ENCODE data around the gene RAPGEF4. TPM values are rescaled to one million over a fixed set of nuclear protein-coding genes. Genes with fewer than 3 reads are reported as not detected.

Gene RAPGEF4
- total RNA-seq, 8 experiments from 2014 or later = 0.51 to 19.3 (median 7.4) TPM

GRCh38 chr2:172761306-172761705 lies 25.7 kb downstream of the RAPGEF4 start:
- no peaks in the 10 kb centered on the region for H3K4me1 ChIP-seq (replicated peaks in 1 of 2)
- in situ Hi-C loops (cut with MboI; ENCODE audit: low pct_unique_long_range_greater_than_20kb in 2 of 9, low sequenced_read_pairs in 9 of 9, unreplicated experiment in 9 of 9) = no loop called here
- no peak for ATAC-seq (replicated peaks in 6 of 8)
- WGBS, 10 experiments = 60 to 100% (median 83%) methylated on average over 1 to 4 of the region's 4 CpGs; no CpG with 5 or more reads in 3 of the 10 experiments
- H3K4me3 ChIP-seq = no peak overlapping the region
- H3K27ac ChIP-seq = no peak overlapping the region

DNA sequence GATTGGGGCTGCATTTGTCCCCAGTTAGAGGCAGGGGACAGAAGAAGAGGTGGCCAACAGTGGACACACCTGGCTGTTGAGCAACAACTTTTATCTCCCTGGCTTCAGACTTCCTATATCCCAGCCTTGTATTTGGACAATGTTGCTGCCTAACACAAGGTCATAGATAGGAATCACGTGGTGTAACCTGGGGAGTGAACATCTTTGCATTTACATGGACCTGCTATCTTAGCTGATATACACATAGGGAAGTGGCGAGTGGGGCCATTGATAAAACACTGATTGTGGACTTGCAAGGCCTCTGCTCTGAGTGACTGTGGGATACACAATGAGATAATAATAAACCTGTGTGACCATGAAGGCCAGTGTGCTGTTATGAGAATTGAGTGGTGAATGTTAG lies 26.9 kb downstream of the RAPGEF4 start:
- no peak for ATAC-seq (replicated peaks in 6 of 8)
- Histone ChIP-seq H3K27ac (no peak overlapping the region), H3K4me3 (no peak overlapping the region), H3K4me1 (replicated peaks in 1 of 2) (no peaks in the 10 kb centered on the region)
- 11 to 100% (median 50%) methylated on average over 1 to 2 of the region's 2 CpGs; no CpG with 5 or more reads in 3 of the 10 experiments for WGBS, 10 experiments
- in situ Hi-C loops (cut with MboI; ENCODE audit: low pct_unique_long_range_greater_than_20kb in 2 of 9, low sequenced_read_pairs in 9 of 9, unreplicated experiment in 9 of 9) = no loop called here

DNA sequence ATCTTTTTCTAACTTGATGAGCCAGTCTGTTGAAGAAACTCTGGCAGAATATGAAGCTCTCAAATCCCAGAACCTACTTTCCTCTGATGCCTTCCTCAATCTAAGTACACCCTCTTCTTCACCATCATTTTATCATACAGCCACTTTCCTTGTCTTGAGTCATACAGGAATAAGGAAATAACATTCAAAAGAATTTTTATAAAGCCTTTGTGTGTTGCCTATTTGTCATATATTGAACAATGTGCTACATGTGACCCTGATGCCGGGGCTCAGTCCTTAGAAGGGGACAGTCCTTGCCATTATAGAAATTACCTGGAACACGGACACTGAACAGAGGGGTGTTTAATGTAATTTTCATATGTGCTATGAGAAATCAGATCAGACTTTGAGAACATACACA lies 27.4 kb downstream of the RAPGEF4 start:
- Histone ChIP-seq H3K4me1 (replicated peaks in 1 of 2) (no peaks in the 10 kb centered on the region), H3K27ac (no peak overlapping the region), H3K4me3 (no peak overlapping the region)
- ATAC-seq (replicated peaks in 6 of 8) = no peak
- 38 to 100% (median 84%) methylated on average over 1 to 2 of the region's 2 CpGs; no CpG with 5 or more reads in 2 of the 10 experiments for WGBS, 10 experiments
- in situ Hi-C loops (cut with MboI; ENCODE audit: low pct_unique_long_range_greater_than_20kb in 2 of 9, low sequenced_read_pairs in 9 of 9, unreplicated experiment in 9 of 9) = no loop called here

- in situ Hi-C loops (cut with MboI; ENCODE audit: low pct_unique_long_range_greater_than_20kb in 2 of 9, low sequenced_read_pairs in 9 of 9, unreplicated experiment in 9 of 9) = no loop called here
These were observed 30.0 kb downstream of the RAPGEF4 start for GRCh38 chr2:172765662-172766061.

GRCh38 chr2:172768401-172768800 lies 32.8 kb downstream of the RAPGEF4 start:
- Histone ChIP-seq H3K27ac (no peak overlapping the region), H3K4me1 (replicated peaks in 1 of 2) (no peaks in the 10 kb centered on the region), H3K4me3 (no peak overlapping the region)
- in situ Hi-C loops (cut with MboI; ENCODE audit: low pct_unique_long_range_greater_than_20kb in 2 of 9, low sequenced_read_pairs in 9 of 9, unreplicated experiment in 9 of 9) = no loop called here
- WGBS, 10 experiments = 71 to 100% (median 90%) methylated on average over 2 to 4 of the region's 4 CpGs
- no peak for ATAC-seq (replicated peaks in 6 of 8)

More at GRCh38 chr2:172765662-172766061, 30.0 kb downstream of the RAPGEF4 start:
- no peaks in the 10 kb centered on the region for H3K4me1 ChIP-seq (replicated peaks in 1 of 2)
- no peak overlapping the region for H3K27ac ChIP-seq
- peak in 3 of 8 experiments; percentile 14 to 91 (median 87) for ATAC-seq (replicated peaks in 6 of 8)
- H3K4me3 ChIP-seq = no peak overlapping the region
- WGBS, 10 experiments = 17 to 89% (median 79%) methylated on average over 1 to 4 of the region's 4 CpGs; no CpG with 5 or more reads in 2 of the 10 experiments

DNA sequence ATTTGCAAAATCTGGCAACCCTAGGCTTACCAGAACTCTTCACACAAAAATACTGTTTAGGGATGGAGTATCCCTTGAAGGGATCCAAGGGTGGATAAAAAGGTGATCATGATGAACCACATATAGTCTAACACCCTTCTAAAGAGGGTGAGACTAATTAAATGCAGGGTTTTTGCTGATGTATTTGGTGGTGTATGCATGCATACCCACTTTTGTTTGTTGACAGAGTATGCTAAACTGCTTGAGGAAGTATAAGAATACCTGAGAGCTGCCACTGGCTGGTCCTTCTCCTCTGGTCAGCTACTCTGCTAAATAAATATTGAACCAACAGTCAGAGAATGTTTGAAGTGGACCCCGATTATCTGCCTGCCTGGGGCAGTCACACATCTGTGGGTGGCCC lies 34.2 kb downstream of the RAPGEF4 start:
- 67 to 100% (median 80%) methylated on average over 1 of the region's 1 CpG; no CpG with 5 or more reads in 5 of the 10 experiments for WGBS, 10 experiments
- in situ Hi-C loops (cut with MboI; ENCODE audit: low pct_unique_long_range_greater_than_20kb in 2 of 9, low sequenced_read_pairs in 9 of 9, unreplicated experiment in 9 of 9) = no loop called here
- H3K4me1 ChIP-seq (replicated peaks in 1 of 2) = no peaks in the 10 kb centered on the region
- ATAC-seq (replicated peaks in 6 of 8) = peak in 3 of 8 experiments; percentile 52 to 82 (median 63)
- no peak overlapping the region for H3K27ac ChIP-seq
- H3K4me3 ChIP-seq = no peak overlapping the region

GRCh38 chr2:172770887-172771286 lies 35.2 kb downstream of the RAPGEF4 start:
- Histone ChIP-seq H3K4me1 (replicated peaks in 1 of 2) (no peaks in the 10 kb centered on the region), H3K27ac (no peak overlapping the region), H3K4me3 (no peak overlapping the region)
- in situ Hi-C loops (cut with MboI; ENCODE audit: low pct_unique_long_range_greater_than_20kb in 2 of 9, low sequenced_read_pairs in 9 of 9, unreplicated experiment in 9 of 9) = no loop called here
- no peak for ATAC-seq (replicated peaks in 6 of 8)

GRCh38 chr2:172772633-172773032 lies 37.0 kb downstream of the RAPGEF4 start:
- peak in 3 of 8 experiments; percentile 36 to 69 (median 59) for ATAC-seq (replicated peaks in 6 of 8)
- Histone ChIP-seq H3K4me1 (replicated peaks in 1 of 2) (no peaks in the 10 kb centered on the region), H3K27ac (no peak overlapping the region), H3K4me3 (no peak overlapping the region)
- in situ Hi-C loops (cut with MboI; ENCODE audit: low pct_unique_long_range_greater_than_20kb in 2 of 9, low sequenced_read_pairs in 9 of 9, unreplicated experiment in 9 of 9) = no loop called here
- WGBS, 10 experiments = 20 to 83% (median 71%) methylated on average over 2 to 5 of the region's 5 CpGs; no CpG with 5 or more reads in 2 of the 10 experiments

GRCh38 chr2:172774302-172774701 lies 38.7 kb downstream of the RAPGEF4 start:
- Histone ChIP-seq H3K27ac (no peak overlapping the region), H3K4me1 (replicated peaks in 1 of 2) (no peaks in the 10 kb centered on the region), H3K4me3 (no peak overlapping the region)
- ATAC-seq (replicated peaks in 6 of 8) = no peak
- in situ Hi-C loops (cut with MboI; ENCODE audit: low pct_unique_long_range_greater_than_20kb in 2 of 9, low sequenced_read_pairs in 9 of 9, unreplicated experiment in 9 of 9) = no loop called here

GRCh38 chr2:172775319-172775718 lies 39.7 kb downstream of the RAPGEF4 start:
- no peak for ATAC-seq (replicated peaks in 6 of 8)
- 0 to 100% (median 87%) methylated on average over 1 of the region's 1 CpG; no CpG with 5 or more reads in 2 of the 10 experiments for WGBS, 10 experiments

GRCh38 chr2:172777431-172777830 lies 41.8 kb downstream of the RAPGEF4 start:
- H3K4me1 ChIP-seq (replicated peaks in 1 of 2) = no peaks in the 10 kb centered on the region
- H3K27ac ChIP-seq = no peak overlapping the region
- no peak overlapping the region for H3K4me3 ChIP-seq
- in situ Hi-C loops (cut with MboI; ENCODE audit: low pct_unique_long_range_greater_than_20kb in 2 of 9, low sequenced_read_pairs in 9 of 9, unreplicated experiment in 9 of 9) = no loop called here
- WGBS, 10 experiments = 14 to 100% (median 79%) methylated on average over 1 to 3 of the region's 3 CpGs; no CpG with 5 or more reads in 1 of the 10 experiments
- ATAC-seq (replicated peaks in 6 of 8) = no peak

More at GRCh38 chr2:172775319-172775718, 39.7 kb downstream of the RAPGEF4 start:
- in situ Hi-C loops (cut with MboI; ENCODE audit: low pct_unique_long_range_greater_than_20kb in 2 of 9, low sequenced_read_pairs in 9 of 9, unreplicated experiment in 9 of 9) = no loop called here
- H3K4me3 ChIP-seq = no peak overlapping the region
- no peaks in the 10 kb centered on the region for H3K4me1 ChIP-seq (replicated peaks in 1 of 2)
- H3K27ac ChIP-seq = no peak overlapping the region

DNA sequence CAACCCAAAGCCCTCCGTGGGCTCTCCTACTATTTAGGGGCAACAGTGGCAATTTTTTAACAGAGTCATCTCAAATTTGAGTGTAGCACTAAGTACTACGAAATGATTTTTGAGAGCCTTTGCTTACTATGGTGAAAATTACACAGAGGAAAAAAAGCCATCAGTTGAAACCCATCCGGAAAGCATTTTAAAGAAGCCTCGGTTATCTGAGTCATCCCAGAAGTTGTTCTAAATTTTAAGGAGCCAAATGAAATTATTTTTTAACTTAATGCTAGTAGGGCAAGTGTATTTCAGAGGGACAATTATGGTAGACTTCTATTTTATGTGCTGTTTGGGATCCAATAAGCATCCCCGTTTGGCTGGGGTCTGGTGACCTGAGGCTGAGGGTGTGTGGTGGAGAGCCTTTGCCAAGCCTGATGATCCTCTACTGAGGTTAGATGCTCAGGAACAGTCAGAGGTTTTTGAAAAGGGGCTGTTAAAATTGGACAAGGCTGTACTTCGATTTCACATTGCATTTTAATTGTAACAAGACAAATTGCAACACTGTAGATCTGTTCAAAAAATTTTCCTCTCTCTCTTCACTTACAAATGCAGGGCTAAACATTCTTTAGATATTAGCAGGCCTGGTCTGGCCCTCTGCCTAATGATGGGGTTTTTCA lies 47.0 kb downstream of the RAPGEF4 start:
- WGBS, 10 experiments = 17 to 100% (median 86%) methylated on average over 1 to 6 of the region's 6 CpGs
- H3K27ac ChIP-seq = no peak overlapping the region
- peaks cover 7 to 16% of the 10 kb centered on the region in 2 donors for H3K4me1 ChIP-seq (replicated peaks in 1 of 2)
- no peak overlapping the region for H3K4me3 ChIP-seq
- peak in 1 of 8 experiments; percentile 27 for ATAC-seq (replicated peaks in 6 of 8)
- in situ Hi-C loops (cut with MboI; ENCODE audit: low pct_unique_long_range_greater_than_20kb in 2 of 9, low sequenced_read_pairs in 9 of 9, unreplicated experiment in 9 of 9) = no loop called here

DNA sequence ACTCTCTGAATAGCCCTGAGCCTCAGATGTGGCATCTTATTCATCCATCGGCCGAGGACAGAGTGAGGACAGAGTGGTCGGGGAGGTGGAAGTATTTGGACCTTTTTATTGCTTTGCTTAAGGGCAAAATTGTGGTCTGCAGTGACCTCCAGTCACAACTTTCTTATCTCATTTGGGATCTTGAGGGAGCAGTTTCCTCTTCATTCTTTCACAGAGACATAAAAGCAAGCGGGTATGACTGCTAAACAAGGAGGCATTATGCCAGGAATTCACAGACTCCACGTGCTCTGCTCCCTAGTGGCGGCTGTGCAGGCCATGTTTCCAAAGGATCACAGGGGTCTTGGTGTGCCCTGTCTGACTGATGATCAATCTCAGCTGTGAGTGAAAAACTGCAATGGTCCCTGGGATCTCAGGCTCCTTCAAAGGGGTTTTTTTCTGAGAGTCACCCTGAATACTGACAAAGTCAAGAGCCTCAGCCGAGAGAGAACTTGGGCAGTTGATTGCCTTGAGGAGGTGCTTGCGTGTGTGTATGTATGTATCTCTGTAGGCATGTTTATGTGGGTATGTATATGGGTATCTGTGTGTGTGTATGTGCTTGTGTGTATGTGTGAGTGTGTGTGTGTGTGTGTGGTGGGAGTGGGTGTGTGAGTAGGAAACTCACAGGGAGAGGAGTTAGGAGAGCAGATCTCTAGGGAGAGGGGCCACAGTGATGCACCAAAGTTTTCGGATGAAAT lies 47.7 kb downstream of the RAPGEF4 start:
- no peak overlapping the region for H3K27ac ChIP-seq
- ATAC-seq (replicated peaks in 6 of 8) = peak; percentile 82 to 96 (median 92)
- H3K4me3 ChIP-seq = no peak overlapping the region
- in situ Hi-C loops (cut with MboI; ENCODE audit: low pct_unique_long_range_greater_than_20kb in 2 of 9, low sequenced_read_pairs in 9 of 9, unreplicated experiment in 9 of 9) = no loop called here
- 0 to 100% (median 45%) methylated on average over 1 to 7 of the region's 9 CpGs; no CpG with 5 or more reads in 1 of the 10 experiments for WGBS, 10 experiments
- peaks cover 7 to 16% of the 10 kb centered on the region in 2 donors for H3K4me1 ChIP-seq (replicated peaks in 1 of 2)

Measured in motor neuron (in vitro differentiated cells).